ENCODE results near the gene TMEM41B. TPM values are rescaled to one million over a fixed set of nuclear protein-coding genes. Genes with fewer than 3 reads are reported as not detected.
"Not testable (repeated sequence)": the region's sequence is repeated elsewhere in the genome, so short reads cannot be mapped to it uniquely, and the experiment has no call there.

The TMEM41B gene
- total RNA-seq, 1 donor from 2014 or later, result 18.9 TPM

DNA sequence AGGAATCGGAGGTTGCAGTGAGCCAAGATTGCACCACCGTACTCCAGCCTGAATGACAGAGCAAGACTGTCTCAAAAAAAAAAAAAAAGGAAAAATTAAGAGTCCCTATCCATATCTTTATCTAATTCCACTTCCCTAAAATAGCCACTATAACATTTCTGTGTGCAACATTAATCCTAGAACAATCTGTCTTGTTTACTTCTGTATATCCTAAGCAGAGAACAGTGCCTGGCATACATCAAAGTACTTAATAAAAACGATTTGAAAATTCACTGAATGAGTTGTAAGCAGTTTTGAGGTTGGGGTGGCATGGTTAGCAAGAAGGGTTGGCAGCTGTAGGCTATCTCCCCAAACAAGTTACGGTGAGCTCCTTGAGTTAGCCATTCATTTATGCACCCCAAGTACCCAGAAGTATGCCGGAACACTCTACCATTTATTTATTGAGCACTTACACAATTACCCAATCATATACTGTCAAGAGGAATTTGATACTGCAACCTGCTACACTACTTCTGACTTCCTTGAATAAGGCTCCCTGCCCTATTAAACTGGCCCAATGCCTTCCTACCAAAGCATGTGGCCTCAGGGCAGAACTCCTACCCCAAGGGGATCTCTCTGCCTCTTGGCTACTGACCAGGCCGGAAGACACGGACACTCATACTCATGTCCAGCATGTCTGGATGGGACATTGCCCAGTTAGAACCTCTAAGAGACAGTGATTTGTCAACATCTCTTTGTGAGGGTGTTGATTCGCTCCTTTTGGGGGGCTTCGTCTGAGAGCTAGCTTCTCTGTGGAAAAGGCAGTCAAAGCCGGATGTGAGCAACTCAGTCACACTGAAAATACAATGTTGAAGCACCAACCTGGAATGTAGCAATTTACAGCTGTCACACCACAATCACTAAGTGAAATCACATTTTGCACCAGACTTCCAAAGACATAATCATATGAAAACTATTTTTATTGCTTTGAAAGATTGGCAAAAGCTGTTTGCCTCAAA is 16.3 kb upstream of the TMEM41B start:
- no peak overlapping the region for H3K4me3 ChIP-seq
- no peaks in the 10 kb centered on the region for H3K9me3 ChIP-seq
- intact Hi-C loops (cut with DNase I), result no loop called here
- TF ChIP-seq POLR2A (IDR thresholded peaks at IDR 0.05) (no peak), POLR2AphosphoS5 (IDR thresholded peaks at IDR 0.05; ENCODE audit: insufficient read depth in 1 of 2, low read depth in 1 of 2) (no peak), CTCF (IDR thresholded peaks at IDR 0.05) (no peak)
- peaks cover 7% of the 10 kb centered on the region for H3K4me1 ChIP-seq
- no peak for DNase-seq (ENCODE audit: extremely low spot score in 2 of 2)
- H3K36me3 ChIP-seq, result no peaks in the 10 kb centered on the region
- no peak overlapping the region for H3K27ac ChIP-seq
- no peaks in the 10 kb centered on the region for H3K27me3 ChIP-seq

DNA sequence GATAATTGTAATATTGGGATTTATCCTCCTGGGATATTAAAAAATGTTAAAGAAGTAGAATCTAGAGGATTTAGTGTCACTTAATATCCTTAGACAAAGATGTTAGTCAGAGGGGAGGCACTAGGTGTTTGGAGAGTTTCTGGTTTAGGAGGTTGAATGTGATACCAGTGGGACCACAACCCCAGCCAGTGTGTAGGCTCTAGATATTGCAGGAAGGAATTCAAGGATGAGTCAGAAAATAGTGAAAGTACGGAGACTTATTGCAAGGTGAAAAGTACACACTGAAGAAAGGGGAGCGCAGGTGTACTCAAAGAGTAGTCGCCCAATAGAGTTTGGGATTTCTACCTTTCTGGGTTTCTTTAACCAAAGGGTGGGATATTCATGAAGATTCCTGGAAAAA is 5.7 kb upstream of the TMEM41B start:
- intact Hi-C loops (cut with DNase I), result no loop called here
- DNase-seq (ENCODE audit: extremely low spot score in 2 of 2), result no peak

DNA sequence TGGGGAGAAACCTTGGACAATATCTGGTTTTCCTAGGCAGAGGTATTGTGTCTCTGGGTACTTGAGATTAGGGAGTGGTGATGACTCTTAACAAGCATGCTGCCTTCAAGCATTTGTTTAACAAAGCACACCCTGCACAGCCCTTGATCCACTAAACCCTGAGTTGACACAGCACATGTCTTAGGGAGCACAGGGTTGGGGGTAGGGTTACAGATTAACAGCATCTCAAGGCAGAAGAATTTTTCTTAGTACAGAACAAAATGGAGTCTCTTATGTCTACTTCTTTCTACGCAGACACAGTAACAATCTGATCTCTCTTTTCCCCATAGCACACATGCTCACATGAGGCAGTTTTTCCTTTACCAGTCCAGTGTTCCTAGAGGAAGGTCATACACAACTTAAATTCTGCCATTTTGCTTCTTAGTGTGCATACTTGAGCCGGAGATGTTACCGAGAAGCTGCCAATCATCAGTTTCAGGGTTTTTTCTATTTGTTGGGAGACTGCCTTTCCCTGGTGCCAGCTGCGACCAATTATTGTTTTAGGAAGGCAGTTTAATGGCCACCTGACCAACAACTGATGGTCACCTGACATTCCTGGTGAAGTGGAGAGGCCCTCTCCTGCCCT is 5.1 kb upstream of the TMEM41B start:
- H3K4me1 ChIP-seq; H3K27me3 ChIP-seq; H3K9me3 ChIP-seq; H3K4me3 ChIP-seq; H3K36me3 ChIP-seq; DNase-seq (ENCODE audit: extremely low spot score in 2 of 2); H3K27ac ChIP-seq: not testable (repeated sequence)
- intact Hi-C loops (cut with DNase I), result loop anchor here (10.0 kb wide), 1 partner anchor 65 kb away; the partner anchor contains the start of gene IPO7

More for the DNA sequence above, 5.7 kb upstream of the TMEM41B start:
- Histone ChIP-seq H3K27me3 (no peaks in the 10 kb centered on the region), H3K36me3 (no peaks in the 10 kb centered on the region), H3K4me3 (no peak overlapping the region), H3K4me1 (peaks cover 3% of the 10 kb centered on the region), H3K27ac (no peak overlapping the region), H3K9me3 (no peaks in the 10 kb centered on the region)
- TF ChIP-seq CTCF (IDR thresholded peaks at IDR 0.05), result no peak
- no peak for TF ChIP-seq POLR2A (IDR thresholded peaks at IDR 0.05)
- no peak for TF ChIP-seq POLR2AphosphoS5 (IDR thresholded peaks at IDR 0.05; ENCODE audit: insufficient read depth in 1 of 2, low read depth in 1 of 2)

GRCh38 chr11:9318442-9319376 is 4.3 kb upstream of the TMEM41B start:
- not testable (repeated sequence) for H3K27ac ChIP-seq; H3K4me3 ChIP-seq; H3K4me1 ChIP-seq; H3K36me3 ChIP-seq; DNase-seq (ENCODE audit: extremely low spot score in 2 of 2); H3K27me3 ChIP-seq; H3K9me3 ChIP-seq
- intact Hi-C loops (cut with DNase I), result loop anchor here (10.0 kb wide), 1 partner anchor 66 kb away; the partner anchor contains the start of gene IPO7

- no peaks in the 10 kb centered on the region for H3K36me3 ChIP-seq
- peaks cover 28% of the 10 kb centered on the region for H3K4me1 ChIP-seq
- no peak for DNase-seq (ENCODE audit: extremely low spot score in 2 of 2)
- intact Hi-C loops (cut with DNase I), result loop anchor here (10.0 kb wide), 1 partner anchor 68 kb away; the partner anchor contains the start of gene IPO7
- no peaks in the 10 kb centered on the region for H3K9me3 ChIP-seq
- H3K27ac ChIP-seq, result no peak overlapping the region
- H3K4me3 ChIP-seq, result no peak overlapping the region
- TF ChIP-seq POLR2AphosphoS5 (IDR thresholded peaks at IDR 0.05; ENCODE audit: insufficient read depth in 1 of 2, low read depth in 1 of 2) (no peak), CTCF (IDR thresholded peaks at IDR 0.05) (no peak), POLR2A (IDR thresholded peaks at IDR 0.05) (no peak)
- H3K27me3 ChIP-seq, result no peaks in the 10 kb centered on the region
Measured at GRCh38 chr11:9316334-9316733, 1.9 kb upstream of the TMEM41B start.
